Right cardiac atrium (tissue), 5 donors: ENCODE data around the gene WNT16. TPM values are rescaled to one million over a fixed set of nuclear protein-coding genes. Genes with fewer than 3 reads are reported as not detected.

Experiments
- ATAC-seq, 2 donors: fragments of 200-7000 bp; cut with Tn5 transposase; one replicate each; pipeline versions ENCODE4 v1.8.0 to v1.9.1; 2020; ENCODE audit warnings: moderate library complexity in 2 of 2, mild to moderate bottlenecking in 1 of 2
- DNase-seq, 3 donors: peaks; one replicate each; pipeline ENCODE4 v3.0.0-alpha.2; 2020
- H3K27ac ChIP-seq: one replicate; pipeline ENCODE4 v1.5.1; 2013; ENCODE audit warnings: mild to moderate bottlenecking, low read length, control low read depth, moderate library complexity
- H3K27me3 ChIP-seq: one replicate; pipeline ENCODE4 v1.6.1; 2013; ENCODE audit not compliant: control insufficient read depth, insufficient read depth
- H3K4me1 ChIP-seq: one replicate; pipeline ENCODE4 v1.6.1; 2013; ENCODE audit warnings: low read length; ENCODE audit not compliant: control insufficient read depth, insufficient read depth
- H3K4me3 ChIP-seq: one replicate; pipeline ENCODE4 v1.5.1; 2013; ENCODE audit warnings: low read length, control low read depth
- H3K9me3 ChIP-seq: one replicate; pipeline ENCODE4 v1.6.1; 2013; ENCODE audit warnings: low read length; ENCODE audit not compliant: control insufficient read depth
- WGBS: extraction: QIAGEN DNeasy Blood & Tissue Kit; methylation state at CpG from one replicate; pipeline ENCODE4 v1.1.7; 2013; 5-methylcytosine and 5-hydroxymethylcytosine counted together
- intact Hi-C, 4 donors: fragments of 100-400 bp; cut with DNase I; formaldehyde crosslinking; loops; one replicate each; pipeline versions ENCODE4 v1.11.0 to v1.14.0; 2022 to 2023
- polyA plus RNA-seq: library from polyadenylated mRNA; stranded (reverse); fragments of 200-250 nt; gene quantifications from one replicate; pipeline ENCODE4 v1.2.3, GENCODE V29; 2013
- total RNA-seq, 4 donors: library from RNA; stranded (reverse); fragmentation: NEBNext Ultra II Directional; extraction: Animal tissue kit (Norgen Biotek cat#: 25700); gene quantifications; one replicate each; pipeline ENCODE4 v1.2.1, GENCODE V29; 2021
- donor health status: healthy with polysubstance abuse.
- donor health status: DM: no; HTN: yes; CAD: no.
- donor health status: DM: no; HTN: no; CAD: no.
- donor health status: DM: no; HTN: yes; CAD: no; lungs with severe emphysema.
- donor health status: DM: yes; HTN: yes; CAD: no.

The WNT16 gene
- total and polyA plus RNA-seq, 5 donors, result not detected

- no peaks in the 10 kb centered on the region for H3K27me3 ChIP-seq
- intact Hi-C loops, result no loop called here
- ATAC-seq, result no peak
These were observed 2.8 kb downstream of the WNT16 start for GRCh38 chr7:121331574-121331973.

DNA sequence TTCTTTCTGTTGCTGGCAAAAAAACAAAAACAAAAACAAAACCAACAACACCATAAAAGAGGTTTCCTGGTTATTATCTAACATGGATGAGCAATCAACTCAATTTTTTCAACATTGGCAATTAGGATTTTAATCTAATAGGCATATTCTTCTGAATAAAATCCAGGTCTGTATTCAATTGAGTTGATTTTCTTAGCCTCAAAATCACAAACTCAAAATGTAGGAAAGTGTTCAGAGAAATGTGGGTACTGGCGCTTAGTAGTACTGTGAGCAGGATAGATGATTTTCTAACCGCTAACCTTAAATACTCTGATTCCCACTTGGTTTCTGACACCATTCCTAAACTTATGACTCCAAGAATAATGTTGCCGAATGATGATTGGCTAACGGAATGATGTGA is 5.6 kb downstream of the WNT16 start:
- 94% methylated on average over 4 of the region's 4 CpGs for WGBS
- Histone ChIP-seq H3K27ac (no peak overlapping the region), H3K4me1 (peaks cover 2% of the 10 kb centered on the region), H3K27me3 (no peaks in the 10 kb centered on the region), H3K9me3 (no peaks in the 10 kb centered on the region), H3K4me3 (no peak overlapping the region)
- DNase-seq (no peak), ATAC-seq (no peak)
- intact Hi-C loops, result no loop called here

More at GRCh38 chr7:121331574-121331973, 2.8 kb downstream of the WNT16 start:
- DNase-seq, result no peak
- H3K9me3 ChIP-seq, result no peaks in the 10 kb centered on the region
- H3K27ac ChIP-seq, result no peak overlapping the region
- H3K4me3 ChIP-seq, result no peak overlapping the region
- 66% methylated on average over 5 of the region's 5 CpGs for WGBS
- peaks cover 2% of the 10 kb centered on the region for H3K4me1 ChIP-seq

DNA sequence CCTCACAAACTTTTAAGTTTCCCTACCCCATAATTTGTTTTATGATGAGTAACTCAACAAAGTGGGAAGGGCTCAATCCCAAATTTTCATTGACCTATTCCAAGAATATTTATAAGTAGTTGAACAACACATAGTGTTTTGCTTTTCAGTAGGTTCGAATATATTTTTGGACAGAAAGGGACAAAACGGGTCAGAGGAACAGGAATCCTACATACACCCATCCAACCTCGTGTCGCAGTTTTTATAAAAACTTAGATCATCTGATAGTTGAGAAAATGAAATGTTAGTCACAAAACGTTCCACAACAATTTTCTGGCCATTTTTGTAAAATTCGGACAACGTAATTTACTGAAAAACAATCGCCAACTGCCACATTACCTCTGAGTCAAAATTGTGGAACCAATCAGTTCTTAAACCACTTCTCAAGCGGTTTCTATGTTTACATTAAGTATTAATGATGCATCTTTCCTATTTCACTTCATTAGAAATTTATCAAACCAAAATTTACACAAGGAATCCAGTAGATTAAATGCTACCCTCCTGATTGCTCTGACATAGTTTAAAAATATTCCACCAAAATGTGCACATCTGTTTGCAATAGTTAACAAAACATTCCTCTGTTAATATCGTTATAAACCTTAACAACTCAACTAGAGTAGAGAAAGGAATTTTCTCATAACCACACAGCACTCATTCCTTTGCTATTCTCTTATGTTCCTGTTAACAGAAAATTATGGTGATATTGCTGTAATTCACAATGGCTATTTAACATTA is 6.3 kb downstream of the WNT16 start:
- WGBS, result 88% methylated on average over 10 of the region's 10 CpGs
- no peaks in the 10 kb centered on the region for H3K27me3 ChIP-seq
- DNase-seq (no peak), ATAC-seq (no peak)
- no peaks in the 10 kb centered on the region for H3K9me3 ChIP-seq
- H3K4me1 ChIP-seq, result no peaks in the 10 kb centered on the region
- no peak overlapping the region for H3K4me3 ChIP-seq
- H3K27ac ChIP-seq, result no peak overlapping the region
- intact Hi-C loops, result no loop called here

DNA sequence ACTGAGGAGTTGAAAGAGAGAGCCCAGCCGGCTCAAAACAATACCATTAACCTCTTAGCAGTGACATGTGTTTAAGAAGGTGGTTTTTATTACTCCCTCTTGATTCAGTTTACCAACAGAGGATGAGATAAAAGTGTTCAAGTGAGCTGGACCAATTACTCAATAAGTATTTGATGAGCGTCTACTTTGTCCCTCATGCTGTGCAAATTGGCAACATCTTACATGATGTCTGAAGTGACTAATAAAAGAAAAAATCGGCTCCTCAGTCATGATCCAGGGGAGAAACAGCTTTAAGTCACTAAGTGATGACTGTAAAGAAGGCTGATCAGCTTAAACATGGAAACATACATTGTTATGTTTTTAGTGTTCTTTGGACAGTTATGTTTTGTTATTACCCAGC is 7.8 kb downstream of the WNT16 start:
- DNase-seq (no peak), ATAC-seq (no peak)
- H3K4me3 ChIP-seq, result no peak overlapping the region
- intact Hi-C loops, result no loop called here
- no peaks in the 10 kb centered on the region for H3K9me3 ChIP-seq
- WGBS, result 78% methylated on average over 3 of the region's 3 CpGs
- no peaks in the 10 kb centered on the region for H3K27me3 ChIP-seq
- no peak overlapping the region for H3K27ac ChIP-seq
- H3K4me1 ChIP-seq, result no peaks in the 10 kb centered on the region

DNA sequence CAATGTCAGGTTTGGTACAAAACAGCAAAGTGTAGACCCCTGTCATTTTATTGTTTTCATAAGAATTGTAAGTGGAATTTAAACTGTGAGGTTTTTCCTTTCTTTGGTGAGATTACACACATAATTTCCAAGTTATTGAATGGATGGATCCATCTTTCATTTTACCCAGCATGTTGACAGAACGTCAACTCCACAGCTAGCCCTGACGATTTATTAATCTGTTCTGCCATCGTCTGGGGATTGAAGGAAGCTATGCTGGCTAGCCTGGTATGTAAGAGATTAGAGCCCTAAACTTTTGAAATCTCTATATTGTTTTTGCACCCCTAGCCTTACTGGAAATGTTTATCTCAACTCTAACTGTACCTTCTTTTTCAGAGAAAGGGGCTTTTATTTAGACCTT is 8.6 kb downstream of the WNT16 start:
- WGBS, result 11% methylated on average over 3 of the region's 3 CpGs
- Histone ChIP-seq H3K9me3 (no peaks in the 10 kb centered on the region), H3K27me3 (no peaks in the 10 kb centered on the region), H3K4me3 (no peak overlapping the region), H3K4me1 (no peaks in the 10 kb centered on the region), H3K27ac (no peak overlapping the region)
- intact Hi-C loops, result no loop called here
- ATAC-seq (no peak), DNase-seq (no peak)

GRCh38 chr7:121339082-121339481 is 10.3 kb downstream of the WNT16 start:
- 70% methylated on average over 5 of the region's 5 CpGs for WGBS
- H3K27ac ChIP-seq, result no peak overlapping the region

GRCh38 chr7:121341933-121342332 is 13.1 kb downstream of the WNT16 start:
- Histone ChIP-seq H3K27me3 (no peaks in the 10 kb centered on the region), H3K4me3 (no peak overlapping the region), H3K9me3 (no peaks in the 10 kb centered on the region), H3K4me1 (no peaks in the 10 kb centered on the region), H3K27ac (no peak overlapping the region)
- intact Hi-C loops, result no loop called here
- ATAC-seq (no peak), DNase-seq (no peak)

More at GRCh38 chr7:121339082-121339481, 10.3 kb downstream of the WNT16 start:
- no peaks in the 10 kb centered on the region for H3K4me1 ChIP-seq
- intact Hi-C loops, result no loop called here
- no peaks in the 10 kb centered on the region for H3K9me3 ChIP-seq
- no peak for DNase-seq
- no peaks in the 10 kb centered on the region for H3K27me3 ChIP-seq
- ATAC-seq, result no peak
- no peak overlapping the region for H3K4me3 ChIP-seq

DNA sequence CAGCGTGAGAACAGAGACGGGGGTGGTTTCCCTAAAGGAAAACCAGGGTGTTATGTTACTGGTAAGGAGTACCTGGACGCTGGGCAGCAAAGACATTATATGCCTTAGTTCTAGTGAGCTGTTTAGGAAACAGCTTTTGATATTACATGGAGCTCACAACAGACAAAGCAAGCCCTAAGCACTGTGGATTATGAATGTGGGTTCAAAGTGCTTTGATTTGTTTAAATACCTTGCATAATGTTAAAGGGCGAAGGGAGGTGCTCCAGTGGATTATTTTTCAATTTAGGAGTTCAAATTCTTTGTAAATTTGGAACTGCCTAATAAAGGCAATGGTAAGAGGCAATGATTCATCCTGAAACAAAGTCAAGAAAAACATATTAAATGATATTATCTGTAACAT is 13.8 kb downstream of the WNT16 start:
- Histone ChIP-seq H3K4me1 (no peaks in the 10 kb centered on the region), H3K27me3 (no peaks in the 10 kb centered on the region), H3K4me3 (no peak overlapping the region), H3K9me3 (no peaks in the 10 kb centered on the region), H3K27ac (no peak overlapping the region)
- no peak for DNase-seq
- intact Hi-C loops, result no loop called here
- ATAC-seq, result no peak
- 92% methylated on average over 4 of the region's 4 CpGs for WGBS

- no peak for DNase-seq
- H3K9me3 ChIP-seq, result no peaks in the 10 kb centered on the region
- 81% methylated on average over 3 of the region's 3 CpGs for WGBS
- no peak overlapping the region for H3K27ac ChIP-seq
- ATAC-seq, result no peak
- no peak overlapping the region for H3K4me3 ChIP-seq
- H3K4me1 ChIP-seq, result no peaks in the 10 kb centered on the region
- intact Hi-C loops, result no loop called here
- H3K27me3 ChIP-seq, result no peaks in the 10 kb centered on the region
These were observed 14.5 kb downstream of the WNT16 start for GRCh38 chr7:121343302-121343701.

- WGBS, result 94% methylated on average over 2 of the region's 2 CpGs
- H3K4me1 ChIP-seq, result no peaks in the 10 kb centered on the region
- no peak overlapping the region for H3K27ac ChIP-seq
- H3K27me3 ChIP-seq, result no peaks in the 10 kb centered on the region
- intact Hi-C loops, result no loop called here
- DNase-seq (no peak), ATAC-seq (no peak)
- H3K9me3 ChIP-seq, result no peaks in the 10 kb centered on the region
- no peak overlapping the region for H3K4me3 ChIP-seq
These were observed 15.3 kb downstream of the WNT16 start for GRCh38 chr7:121344093-121344492.

DNA sequence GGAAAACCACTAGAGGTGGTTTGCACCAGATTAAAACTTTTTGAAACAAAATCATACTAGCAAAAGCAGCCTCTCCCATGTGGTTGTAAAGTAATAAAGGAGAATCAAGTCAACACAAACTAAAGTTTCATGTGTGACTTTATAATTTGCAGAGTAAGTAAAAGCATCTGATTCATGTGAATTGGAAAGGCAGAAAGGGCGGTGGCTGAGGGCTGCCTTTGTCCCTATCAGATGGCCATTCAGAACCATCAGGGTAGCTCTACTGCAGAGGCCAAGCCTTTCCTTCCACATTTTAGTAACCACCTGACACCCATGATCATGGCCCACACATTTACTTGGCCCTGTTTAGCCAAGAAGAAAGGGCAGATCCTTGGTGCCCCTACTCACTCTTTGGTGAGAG is 15.7 kb downstream of the WNT16 start:
- no peak overlapping the region for H3K27ac ChIP-seq
- no peaks in the 10 kb centered on the region for H3K27me3 ChIP-seq
- 97% methylated on average over 1 of the region's 1 CpG for WGBS
- no peaks in the 10 kb centered on the region for H3K9me3 ChIP-seq
- DNase-seq (no peak), ATAC-seq (no peak)
- intact Hi-C loops, result no loop called here
- H3K4me1 ChIP-seq, result no peaks in the 10 kb centered on the region
- H3K4me3 ChIP-seq, result no peak overlapping the region

DNA sequence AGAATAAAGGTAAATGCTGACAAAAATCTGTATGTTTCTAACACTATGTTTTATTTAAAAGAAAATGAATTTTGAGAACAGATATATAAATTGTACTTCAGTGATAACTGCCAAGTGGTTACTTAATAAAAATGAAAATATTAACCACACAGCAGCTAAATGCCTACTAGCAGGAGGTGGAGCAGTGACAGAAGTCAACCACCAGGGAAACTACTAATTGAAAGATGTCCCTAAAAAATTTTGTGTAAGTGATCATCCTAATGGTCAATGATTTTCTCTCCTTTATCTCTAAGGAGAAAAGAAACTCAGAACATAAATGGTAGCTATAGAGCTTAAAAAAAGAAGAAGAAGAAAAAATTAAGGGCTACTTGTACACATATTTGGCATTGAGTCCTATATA is 22.9 kb downstream of the WNT16 start:
- DNase-seq, result no peak
- ATAC-seq, result no peak
- Histone ChIP-seq H3K4me3 (no peak overlapping the region), H3K27ac (no peak overlapping the region), H3K9me3 (no peaks in the 10 kb centered on the region), H3K27me3 (no peaks in the 10 kb centered on the region), H3K4me1 (no peaks in the 10 kb centered on the region)
- intact Hi-C loops, result no loop called here
